Kasumi-1 (cell line): ENCODE data around the gene C5.

Source experiments
- DNase-seq, 2 experiments: peaks; one replicate each; lab custom pipeline; 2025; lab: John Stamatoyannopoulos, UW

Gene C5

DNA sequence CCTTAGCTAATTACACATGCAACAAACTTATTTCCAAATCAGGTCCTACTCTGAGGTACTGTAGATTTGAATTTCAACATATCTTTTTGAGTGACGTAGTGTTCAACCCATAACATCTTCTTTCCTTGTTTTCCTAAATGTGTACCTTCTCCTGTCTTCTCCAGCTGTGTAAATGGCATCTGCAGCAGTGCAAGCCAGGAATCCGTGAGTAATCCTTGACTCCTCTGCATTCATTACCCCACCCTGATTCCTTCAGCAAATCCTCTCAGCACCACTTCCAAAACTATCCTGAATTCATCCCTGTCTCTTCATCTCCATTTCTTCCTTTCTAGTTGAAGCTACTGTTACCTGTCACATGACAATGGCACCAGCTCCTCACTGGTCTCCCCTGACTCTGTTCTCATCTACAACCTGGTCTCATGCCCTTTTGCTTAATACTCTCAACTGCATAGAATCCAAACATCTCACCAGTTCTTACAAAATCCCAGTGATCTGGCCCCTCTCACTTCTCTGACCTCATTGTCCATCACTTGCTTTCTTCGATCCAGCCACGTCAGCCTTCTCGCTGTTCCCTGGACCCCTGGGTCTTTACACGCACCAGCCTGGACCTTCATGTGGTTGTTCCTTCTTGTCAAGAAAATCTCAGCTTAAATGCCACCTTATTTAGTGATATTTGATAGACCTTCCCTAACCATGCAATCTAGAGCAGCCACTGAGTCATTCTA is 108.9 kb downstream of the C5 start:
- DNase-seq = no peak

DNA sequence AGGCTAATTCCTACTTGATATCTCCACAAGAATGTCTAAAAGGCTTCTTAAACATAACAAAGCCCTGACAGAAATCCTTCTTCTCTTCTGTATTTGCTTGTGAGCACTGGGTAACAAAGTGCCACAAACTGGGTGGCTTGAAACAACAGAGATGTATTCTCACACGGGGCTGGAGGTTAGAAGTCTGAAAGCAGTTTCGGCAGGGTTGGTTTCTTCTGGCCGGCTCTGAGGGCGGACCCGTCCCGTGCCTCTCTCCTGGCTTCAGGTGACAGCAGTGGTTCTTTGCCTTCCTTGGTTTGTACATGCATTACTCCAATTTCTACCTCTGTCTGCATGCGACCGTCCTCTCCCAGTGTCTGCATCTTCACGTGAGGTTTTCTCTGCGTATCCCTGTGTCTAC is 109.5 kb downstream of the C5 start:
- no peak for DNase-seq

DNA sequence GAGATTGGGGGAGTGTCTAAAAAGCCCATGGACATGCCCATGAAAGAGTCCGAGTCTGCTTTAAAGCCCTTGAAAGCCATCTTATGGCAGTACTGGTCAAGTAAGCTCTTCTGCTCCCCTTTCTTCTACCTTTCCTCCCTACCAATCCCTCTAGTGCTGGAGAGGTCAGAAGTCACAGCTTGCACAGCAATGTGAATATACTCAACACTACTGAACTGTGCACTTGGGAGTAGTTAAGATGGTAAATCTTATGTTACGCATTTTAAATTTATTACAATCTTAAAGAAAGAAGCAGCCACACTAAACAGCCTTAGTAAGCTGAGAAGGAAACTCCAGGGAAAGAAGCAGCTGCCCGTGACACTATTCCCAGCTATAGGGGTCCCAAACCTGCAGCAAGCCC is 111.2 kb downstream of the C5 start:
- no peak for DNase-seq

DNA sequence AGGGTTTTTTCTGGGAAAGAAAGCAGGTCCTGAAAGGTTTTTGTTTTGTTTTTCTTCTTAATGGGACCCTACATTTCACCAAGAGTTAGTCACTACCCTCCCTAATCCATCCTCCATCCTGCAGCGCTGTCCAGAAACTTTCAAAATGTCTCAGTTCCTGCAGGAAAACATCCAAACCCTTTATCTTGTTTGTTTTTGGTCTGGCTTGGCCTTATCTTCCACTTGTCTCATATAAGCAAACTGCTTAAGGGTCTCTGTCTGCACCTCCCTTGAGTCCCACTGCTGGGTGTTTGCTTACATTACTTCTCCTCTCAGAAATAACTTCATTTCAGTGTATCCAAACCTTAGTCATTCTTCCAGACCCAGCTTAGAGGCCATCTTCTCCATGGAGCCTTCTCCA is 112.5 kb downstream of the C5 start:
- no peak for DNase-seq

DNA sequence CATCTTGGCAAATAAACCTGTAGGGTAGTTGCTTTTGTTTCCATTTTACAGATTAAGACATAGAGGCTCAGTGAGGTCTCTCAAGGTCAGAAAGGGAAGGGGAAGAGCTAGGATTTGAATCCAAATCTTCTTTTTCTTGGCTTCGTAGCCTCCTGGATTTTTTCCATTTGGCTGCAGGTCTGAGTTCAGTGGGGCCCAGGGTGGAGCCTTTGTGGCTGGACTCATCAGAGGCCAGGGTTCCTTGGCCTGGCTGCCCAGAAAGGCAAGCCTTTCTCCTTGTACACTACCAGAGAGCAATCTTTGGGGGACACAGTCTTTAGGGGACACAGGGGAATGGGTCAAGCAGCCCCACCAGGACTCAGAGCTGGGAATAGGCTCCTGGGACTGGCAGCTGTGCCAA is 112.9 kb downstream of the C5 start:
- no peak for DNase-seq

DNA sequence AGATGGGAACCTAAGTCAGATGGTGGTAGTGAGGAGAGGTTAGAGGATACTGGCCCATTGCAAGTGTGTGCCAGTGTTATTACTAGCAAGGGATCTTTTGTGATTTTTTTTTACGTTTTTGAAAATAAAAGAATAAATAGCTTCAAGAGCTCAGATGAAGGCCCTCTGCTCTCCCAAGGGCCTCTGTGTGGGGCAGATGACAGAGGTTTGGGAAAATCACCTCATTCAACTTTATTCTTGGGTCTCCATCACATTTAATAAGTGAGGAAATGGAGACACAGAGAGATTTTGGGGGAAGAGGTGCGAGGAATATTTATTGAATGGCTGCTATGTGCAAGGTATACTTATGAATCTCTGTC is 113.3 kb downstream of the C5 start:
- DNase-seq = no peak

DNA sequence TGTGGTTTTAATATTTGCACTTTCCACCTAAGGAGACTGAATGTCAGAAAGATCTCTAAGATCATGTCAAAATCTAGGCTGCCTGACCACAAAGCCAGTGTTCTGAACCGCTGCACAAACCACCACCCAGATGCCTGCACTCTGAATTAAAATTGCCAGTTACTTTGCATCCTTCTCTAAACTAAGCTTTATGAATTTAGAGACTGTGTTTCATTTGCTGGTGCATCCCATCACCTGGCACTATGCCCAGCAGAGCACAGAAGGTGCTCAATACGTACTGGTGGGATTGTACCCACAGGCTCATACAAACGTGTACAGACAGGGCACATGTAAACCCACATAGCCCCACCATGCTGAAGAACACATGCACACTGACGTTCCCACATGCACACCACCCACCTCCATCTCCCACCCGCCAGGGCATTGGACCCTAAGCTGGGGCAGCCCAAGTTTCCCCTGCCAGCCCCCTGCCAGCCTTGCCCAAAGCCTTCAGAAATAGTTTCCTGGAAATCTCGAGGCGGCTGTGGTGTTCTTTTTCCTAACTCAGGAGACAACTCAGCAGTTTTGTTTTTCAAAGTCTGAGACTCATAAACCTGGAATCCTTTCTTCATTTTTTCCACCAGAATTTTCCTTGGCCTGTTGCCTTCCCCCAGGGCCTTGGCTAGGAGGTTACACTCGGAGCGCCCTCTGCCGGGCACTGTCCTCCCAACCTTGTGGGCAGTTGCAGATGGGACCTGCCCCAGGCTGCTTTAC is 113.9 kb downstream of the C5 start:
- DNase-seq = peak; percentile 64 to 84

DNA sequence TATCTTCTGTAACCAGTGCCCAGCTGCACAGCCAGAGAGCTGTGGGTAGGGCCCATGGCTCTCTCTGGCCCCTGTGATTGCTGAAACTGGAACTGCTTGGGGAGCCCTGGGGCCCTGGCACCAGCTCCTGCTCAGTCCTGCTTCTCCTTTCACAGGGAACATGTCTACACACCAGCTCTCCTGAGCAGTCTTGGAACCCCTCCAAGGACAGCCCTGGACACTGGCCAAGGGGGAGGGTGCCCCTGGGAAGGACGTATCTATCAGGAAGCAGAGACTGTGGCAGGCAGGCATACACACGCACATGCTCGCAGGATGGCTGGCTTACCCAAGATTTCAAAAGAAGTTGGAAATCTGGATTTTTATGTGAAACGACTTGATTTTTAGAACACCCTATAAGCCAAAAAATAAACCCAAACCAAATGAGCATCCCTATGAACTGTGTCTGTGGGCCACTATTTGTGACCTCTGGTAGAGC is 114.7 kb downstream of the C5 start:
- DNase-seq = peak; percentile 85 to 87

DNA sequence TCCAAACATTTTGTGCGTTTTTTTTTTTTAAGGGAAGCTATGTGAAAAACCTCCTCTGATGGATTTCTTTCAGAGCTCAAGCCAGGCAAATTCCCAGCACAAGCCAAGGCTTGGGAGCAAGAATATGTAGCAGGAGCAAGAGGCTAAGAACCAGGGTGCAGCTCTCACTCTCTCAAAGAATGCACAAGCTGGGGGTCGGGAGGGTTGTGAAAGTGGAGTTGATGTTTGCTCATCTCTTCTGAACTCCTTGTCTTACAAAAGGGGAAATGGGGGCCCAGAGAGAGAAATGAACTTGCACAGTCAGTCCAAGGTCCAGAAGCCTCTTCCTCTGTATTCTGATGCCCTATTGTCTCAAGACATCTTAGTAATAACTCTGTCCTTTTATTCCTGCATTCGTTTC is 115.8 kb downstream of the C5 start:
- peak; percentile 22 to 45 for DNase-seq

DNA sequence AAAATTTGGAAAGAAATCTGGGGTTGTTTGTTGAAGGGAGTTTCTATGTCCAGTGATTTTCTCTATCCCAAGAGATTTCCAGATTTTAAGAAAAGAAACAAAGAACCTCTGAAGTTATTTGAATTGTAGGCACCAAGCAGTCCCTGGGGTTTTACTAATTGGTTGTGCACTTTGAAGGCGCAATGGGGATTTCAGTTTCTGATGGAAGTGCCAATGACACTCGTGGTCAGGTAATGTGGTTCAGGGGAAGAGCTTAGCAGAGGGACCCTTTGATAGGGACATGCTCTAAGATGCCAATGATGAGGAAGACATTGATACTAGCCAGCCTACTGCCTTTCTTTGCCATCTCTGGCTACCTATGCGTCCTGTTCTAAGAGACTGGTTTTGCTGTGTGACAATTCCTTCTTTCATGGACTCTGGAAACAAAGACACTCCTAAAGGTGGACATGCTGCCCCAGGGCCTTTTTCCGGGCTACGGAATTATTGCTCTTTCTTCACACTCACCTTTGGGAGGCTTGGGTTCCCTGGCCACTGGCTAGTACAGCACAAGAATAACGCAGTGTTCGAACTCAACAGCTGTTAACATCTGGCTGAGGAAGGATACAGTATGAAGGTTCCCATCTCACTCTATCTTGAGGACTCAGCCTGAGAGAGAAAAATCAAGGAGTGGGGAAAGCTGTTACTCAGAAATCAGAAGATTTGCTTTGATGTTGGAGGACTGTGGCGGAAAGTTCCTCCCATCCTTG is 116.6 kb downstream of the C5 start:
- DNase-seq = no peak

DNA sequence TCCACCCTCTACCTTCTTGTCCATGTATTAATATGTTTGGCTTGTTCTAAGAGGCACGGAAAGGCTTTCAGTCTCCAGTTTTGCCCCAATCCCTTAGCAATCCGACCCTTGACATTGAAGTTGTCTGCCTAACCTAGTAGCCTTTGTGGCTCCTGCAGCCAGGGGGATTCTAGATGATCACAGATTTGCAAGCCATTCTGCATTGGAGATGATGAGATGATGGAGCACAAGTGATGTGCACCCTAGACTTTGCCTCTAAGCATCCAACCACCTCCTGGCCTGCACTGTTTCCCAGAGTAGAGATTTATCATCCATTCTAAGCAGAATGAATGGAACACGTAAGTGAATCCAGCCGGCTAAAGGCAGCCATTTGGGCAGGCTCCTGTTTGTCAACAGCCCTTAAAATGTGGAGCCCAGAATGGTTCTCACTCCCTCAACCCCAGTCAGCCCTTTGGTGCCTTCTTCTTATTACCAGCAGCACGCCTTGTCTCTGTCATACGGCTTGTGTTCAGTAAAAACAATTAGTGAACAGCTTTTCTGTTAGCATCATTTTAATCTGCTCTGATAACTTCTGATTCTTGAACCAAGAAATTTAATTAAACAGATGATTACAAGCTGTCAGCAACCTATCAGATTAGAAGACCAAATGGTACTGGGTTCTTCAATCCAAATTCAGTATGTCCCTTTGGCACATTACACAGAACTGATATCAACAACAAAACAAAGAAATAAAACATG is 117.8 kb downstream of the C5 start:
- DNase-seq = no peak

DNA sequence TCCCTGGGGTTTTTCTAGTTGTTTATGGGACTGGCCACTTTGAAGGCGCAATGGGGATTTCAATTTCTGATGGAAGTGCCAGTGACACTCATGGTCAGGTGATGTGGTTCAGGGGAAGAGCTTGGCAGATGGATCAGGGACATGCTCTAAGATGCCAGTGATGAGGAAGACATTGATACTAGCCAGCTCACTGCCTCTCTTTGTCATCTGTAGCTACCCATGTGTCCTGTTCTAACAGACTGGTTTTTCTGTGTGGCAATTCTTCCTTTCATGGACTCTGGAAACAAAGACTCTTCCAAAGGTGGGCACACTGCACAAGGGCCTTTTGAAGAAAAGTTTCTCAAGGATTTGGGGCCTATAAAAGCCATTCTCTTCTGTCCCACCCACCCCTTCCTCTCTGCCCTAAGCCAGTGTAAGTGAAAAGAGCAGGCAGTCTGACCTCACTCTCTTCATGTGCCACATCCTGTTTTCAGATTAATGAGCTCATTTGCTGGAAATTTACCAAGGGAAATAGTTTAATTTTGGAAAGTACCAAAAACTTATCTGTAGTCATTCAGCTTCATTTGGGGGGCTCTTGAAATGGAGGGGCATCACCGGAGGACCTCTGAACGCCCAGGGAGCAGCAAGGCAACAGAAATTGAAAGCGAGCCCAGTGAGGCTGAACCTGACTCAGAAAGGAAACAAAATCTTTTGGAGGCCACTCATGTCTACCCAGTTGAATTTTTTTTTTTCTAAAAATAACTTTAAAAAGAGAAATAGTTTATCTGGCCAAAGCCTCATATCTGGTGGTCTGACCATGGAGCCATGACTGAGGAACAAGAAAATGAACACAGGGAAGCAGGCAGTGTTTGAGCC is 118.6 kb downstream of the C5 start:
- DNase-seq = peak; percentile 59

DNA sequence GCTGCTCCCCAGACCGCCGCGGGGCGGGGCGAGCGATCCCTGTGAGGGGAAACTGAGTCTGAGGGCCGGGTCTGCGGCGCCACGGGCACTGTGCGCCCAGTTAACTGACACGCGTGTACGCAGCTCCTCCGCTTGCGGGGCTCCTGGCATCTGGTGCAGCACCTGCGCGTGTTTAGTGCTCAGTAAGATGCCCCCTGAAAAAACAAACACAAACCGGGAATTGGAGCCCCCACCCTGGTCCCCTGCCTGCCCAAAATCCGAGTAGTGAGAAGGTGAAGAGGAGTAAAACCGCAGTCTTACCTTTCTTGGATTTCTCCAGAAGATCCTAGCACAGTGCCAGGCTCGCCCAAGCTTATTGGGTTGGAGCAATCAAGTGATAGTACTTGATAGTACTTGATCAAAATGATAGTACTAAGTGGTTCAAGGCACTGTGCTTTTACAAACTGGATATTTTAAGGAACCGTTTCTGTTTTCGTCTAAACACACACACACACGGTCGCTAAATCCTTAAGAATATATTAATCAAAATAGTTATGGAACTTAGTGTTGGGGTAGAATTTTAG is 120.8 kb downstream of the C5 start:
- DNase-seq = peak in 1 of 2 experiments; percentile 8

DNA sequence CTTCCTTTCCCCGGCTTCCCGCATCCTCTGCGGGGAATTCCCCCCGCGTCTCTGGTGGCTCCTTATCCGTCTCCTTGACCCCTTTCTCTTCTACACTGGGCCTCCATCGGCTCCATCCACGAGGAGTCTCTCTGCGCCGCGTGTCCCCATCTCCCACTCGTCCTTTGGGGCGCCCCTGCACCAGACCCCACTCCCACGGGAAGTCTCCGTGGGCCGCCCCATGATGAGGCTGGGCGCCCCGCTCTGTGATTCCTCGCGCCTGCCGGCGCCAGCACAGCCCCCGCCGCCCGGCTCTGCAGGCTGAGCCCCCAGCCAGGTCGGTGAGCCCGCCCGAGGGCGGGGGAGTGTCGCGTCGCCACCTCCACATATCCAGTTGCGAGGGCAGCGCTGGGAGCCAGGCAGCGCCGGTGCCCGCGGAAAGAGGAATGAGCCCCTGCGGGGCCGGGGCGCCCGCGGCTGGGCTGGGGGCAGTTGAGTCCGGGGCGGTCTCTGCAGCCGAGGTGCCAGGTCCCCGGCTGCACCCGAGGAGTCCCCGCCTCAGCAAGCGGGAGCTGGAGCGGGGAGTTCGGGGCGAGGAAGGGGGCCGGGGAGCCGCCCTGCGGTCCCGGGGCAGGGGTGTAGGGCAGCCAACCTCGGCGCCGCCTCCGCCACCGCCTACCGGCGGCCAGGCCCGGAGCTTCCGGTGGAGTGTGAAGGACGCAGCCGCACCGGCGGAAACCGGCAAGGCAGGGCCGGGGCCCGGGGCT is 121.4 kb downstream of the C5 start:
- DNase-seq = peak; percentile 13 to 34

DNA sequence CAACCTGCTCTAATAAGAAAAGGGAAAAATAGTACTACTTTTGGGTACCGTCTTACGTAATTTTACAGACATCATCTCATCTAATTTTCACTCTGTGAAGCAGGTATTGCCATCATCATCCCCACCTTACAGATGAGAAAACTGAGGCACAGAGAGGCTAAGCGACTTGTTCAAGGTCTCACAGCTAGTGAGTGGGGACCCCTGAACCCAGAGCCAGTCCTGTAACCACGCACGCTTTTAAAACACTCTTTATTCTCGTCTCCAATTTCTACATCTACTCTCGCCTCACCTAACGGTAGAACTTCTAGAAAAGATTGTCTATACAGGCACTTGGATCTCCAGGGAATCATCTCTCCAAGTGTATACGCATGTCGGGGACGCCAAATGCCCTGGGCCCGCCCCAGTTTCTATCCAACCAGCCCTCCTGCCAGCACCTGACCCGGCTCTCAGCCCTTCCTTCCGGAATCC is 122.0 kb downstream of the C5 start:
- no peak for DNase-seq

DNA sequence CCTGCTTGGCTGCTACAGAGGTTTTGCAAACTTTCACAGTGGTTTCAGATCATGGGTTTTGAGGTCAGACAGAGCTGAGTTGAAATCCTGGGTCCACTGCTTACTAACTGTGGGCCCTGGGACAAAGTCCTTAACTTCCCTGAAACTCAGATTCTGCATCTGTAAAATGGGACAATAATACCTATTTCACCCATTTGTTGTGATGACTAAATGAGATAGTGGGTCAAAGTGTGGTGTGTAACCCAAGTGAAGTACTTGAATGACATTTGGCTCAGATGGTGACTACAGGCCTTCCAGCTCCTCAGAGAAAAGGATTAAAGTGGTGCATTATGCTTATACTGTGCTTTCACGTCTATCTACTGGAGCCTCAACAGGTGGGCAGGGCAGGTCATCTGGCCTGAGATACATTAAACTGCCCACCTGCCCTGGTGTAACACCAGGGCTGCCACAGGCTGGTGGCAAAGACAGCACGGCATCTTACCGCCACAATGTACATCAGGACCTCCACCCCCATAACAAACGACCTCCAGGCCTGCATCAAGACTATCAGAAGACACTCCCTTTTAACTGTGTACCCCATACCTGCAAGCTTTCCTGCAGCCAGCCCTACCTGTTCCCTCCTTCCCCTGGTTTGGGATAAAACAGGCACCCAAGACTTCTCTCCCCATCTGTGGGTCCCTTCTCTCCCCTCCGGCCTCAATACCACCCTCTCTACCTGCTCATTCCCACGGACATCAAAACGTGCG is 122.6 kb downstream of the C5 start:
- no peak for DNase-seq

DNA sequence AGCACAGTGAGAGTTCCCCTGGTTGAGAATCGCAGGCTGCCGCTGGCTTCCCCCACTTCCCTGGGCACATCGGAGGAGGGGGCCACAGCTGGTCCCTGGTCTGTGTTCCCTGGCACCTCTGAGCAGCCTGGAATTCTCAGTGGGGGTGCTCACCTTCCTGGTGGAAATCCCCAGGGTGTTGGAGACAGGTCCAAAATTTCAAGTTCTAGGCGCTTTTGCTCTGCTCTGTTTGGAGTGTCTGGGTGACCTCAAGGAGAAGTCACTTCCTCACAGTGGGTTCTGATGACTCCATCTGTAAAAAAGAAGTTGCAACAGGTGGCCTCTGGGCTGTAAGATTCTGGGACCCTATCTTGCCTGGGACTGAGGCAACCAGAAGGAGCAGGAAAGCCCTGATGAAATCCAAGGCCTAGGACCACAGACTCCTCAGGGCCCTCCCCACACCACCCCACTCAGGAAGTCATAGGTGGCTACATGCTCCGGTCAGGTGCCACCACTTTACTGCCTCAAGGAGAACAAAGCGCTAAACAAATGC is 123.6 kb downstream of the C5 start, which contains the start of gene TRAF1:
Gene TRAF1, minus strand, starts transcription at position 400 of the 532 bp plus-strand sequence. CDS start 721 bp downstream, outside the sequence.
- peak; percentile 4 to 26 for DNase-seq

DNA sequence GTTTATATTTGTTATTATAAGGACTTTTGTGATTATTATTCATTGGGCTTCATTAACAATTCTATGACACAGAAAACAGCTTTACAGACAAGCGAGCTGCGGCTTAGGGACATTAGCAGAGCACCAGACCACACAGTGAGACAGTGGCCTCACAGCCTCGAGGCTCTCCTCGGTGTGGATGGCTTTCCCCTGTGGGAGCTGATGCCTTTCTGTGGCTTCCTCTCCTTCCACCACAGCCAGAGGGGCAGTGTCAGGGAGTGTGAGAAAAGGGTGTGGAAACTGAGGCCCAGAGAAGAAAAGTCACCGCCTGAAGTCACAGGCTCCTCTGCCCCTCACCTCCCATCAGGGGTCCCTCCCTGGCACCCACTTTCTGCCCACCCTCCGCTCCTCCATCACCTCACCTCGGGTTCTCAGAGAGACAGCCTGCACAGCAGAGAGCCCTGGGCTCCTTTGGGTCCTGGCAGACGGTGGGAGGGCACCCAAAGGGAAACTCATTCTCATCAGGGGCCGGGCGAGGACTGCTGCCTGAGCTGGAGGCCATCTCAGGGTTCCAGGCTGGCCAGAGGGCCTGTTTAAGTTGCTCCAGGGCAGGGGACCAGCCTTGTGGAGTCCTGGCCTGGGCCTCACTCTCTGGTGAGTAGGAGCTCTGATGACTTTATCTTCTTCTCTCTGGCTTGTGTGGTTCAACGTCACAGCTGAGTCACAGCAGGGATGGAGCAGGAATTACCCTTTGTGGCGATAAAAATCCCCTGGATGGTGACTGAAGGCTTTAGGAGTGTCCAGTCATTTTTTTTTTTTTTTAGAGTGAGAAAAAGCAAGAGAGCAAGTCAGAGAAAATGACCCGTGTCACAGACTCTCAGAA is 124.3 kb downstream of the C5 start:
- no peak for DNase-seq
